ENCODE data around the gene PARK7.

Gene PARK7

DNA sequence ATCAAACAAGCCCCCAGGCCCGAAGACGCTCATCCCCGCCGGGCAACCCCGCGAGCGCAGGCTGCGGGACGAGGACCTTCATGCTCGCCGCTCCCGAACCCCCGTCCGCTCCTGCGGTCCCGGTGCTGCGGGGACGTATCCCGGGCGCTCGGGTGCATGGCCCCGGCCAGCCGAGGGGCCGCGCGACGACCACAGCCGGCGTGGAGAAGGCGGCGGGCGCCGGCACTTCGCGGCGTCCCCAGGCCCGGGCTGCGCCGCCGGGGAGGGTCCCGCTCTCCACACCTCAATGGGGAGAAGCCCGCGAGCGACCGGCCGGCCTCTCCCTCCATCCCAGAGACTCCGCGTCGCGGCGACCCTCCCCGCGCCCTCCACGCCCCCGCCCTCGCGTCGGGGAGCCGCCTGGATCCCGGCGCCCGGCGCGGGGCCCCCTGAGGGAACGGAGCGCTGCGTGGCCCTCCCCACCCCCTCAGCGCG is 64.2 kb downstream of the PARK7 start:
- Mint-ChIP-seq H3K4me1 (peaks cover 67% of the 10 kb centered on the region), H3K27me3 (ENCODE audit: low read depth, poor library complexity) (peaks cover 10% of the 10 kb centered on the region)

GRCh38 chr1:8026153-8026975 is 64.9 kb downstream of the PARK7 start, which contains the start of gene ERRFI1:
ERRFI1 (minus strand) TSS chr1:8026309; CDS start chr1:8015619, 10,690 bp downstream.
- Mint-ChIP-seq H3K4me1 (peaks cover 61% of the 10 kb centered on the region), H3K4me3 (peak within 1 kb of the TSS; percentile 92), H3K27me3 (ENCODE audit: low read depth, poor library complexity) (peaks cover 10% of the 10 kb centered on the region), H3K27ac (peak within 1 kb of the TSS; percentile 52), H3K9me3 (no peaks in the 10 kb centered on the region), H3K36me3 (ENCODE audit: low read depth) (no peaks in the 10 kb centered on the region)
- TF ChIP-seq, protein P1, sequence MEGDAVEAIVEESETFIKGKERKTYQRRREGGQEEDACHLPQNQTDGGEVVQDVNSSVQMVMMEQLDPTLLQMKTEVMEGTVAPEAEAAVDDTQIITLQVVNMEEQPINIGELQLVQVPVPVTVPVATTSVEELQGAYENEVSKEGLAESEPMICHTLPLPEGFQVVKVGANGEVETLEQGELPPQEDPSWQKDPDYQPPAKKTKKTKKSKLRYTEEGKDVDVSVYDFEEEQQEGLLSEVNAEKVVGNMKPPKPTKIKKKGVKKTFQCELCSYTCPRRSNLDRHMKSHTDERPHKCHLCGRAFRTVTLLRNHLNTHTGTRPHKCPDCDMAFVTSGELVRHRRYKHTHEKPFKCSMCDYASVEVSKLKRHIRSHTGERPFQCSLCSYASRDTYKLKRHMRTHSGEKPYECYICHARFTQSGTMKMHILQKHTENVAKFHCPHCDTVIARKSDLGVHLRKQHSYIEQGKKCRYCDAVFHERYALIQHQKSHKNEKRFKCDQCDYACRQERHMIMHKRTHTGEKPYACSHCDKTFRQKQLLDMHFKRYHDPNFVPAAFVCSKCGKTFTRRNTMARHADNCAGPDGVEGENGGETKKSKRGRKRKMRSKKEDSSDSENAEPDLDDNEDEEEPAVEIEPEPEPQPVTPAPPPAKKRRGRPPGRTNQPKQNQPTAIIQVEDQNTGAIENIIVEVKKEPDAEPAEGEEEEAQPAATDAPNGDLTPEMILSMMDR (IDR thresholded peaks at IDR 0.05), result no peak
- peak; percentile 97 for DNase-seq

More for the DNA sequence above, 64.2 kb downstream of the PARK7 start:
- Mint-ChIP-seq H3K9me3 (no peaks in the 10 kb centered on the region), H3K36me3 (ENCODE audit: low read depth) (no peaks in the 10 kb centered on the region), H3K4me3 (peak overlapping the region; percentile 92), H3K27ac (peak overlapping the region; percentile 30)
- TF ChIP-seq, protein P1 (IDR thresholded peaks at IDR 0.05), result no peak
- no peak for DNase-seq

- DNase-seq, result peak; percentile 19
- Mint-ChIP-seq H3K4me3 (peak overlapping the region; percentile 85), H3K27me3 (ENCODE audit: low read depth, poor library complexity) (peaks cover 10% of the 10 kb centered on the region), H3K27ac (peak overlapping the region; percentile 52), H3K9me3 (no peaks in the 10 kb centered on the region), H3K4me1 (peaks cover 55% of the 10 kb centered on the region), H3K36me3 (ENCODE audit: low read depth) (no peaks in the 10 kb centered on the region)
- TF ChIP-seq, protein P1 (IDR thresholded peaks at IDR 0.05), result no peak
Measured at GRCh38 chr1:8026976-8027747, 65.7 kb downstream of the PARK7 start.

- peak overlapping the region; percentile 32 for H3K27ac Mint-ChIP-seq
- no peaks in the 10 kb centered on the region for H3K9me3 Mint-ChIP-seq
- H3K27me3 Mint-ChIP-seq (ENCODE audit: low read depth, poor library complexity), result peaks cover 10% of the 10 kb centered on the region
- TF ChIP-seq, protein P1 (IDR thresholded peaks at IDR 0.05), result no peak
- H3K4me3 Mint-ChIP-seq, result peak overlapping the region; percentile 85
- H3K4me1 Mint-ChIP-seq, result peaks cover 48% of the 10 kb centered on the region
- DNase-seq, result no peak
- no peaks in the 10 kb centered on the region for H3K36me3 Mint-ChIP-seq (ENCODE audit: low read depth)
Measured at GRCh38 chr1:8027748-8028570, 66.4 kb downstream of the PARK7 start.

DNA sequence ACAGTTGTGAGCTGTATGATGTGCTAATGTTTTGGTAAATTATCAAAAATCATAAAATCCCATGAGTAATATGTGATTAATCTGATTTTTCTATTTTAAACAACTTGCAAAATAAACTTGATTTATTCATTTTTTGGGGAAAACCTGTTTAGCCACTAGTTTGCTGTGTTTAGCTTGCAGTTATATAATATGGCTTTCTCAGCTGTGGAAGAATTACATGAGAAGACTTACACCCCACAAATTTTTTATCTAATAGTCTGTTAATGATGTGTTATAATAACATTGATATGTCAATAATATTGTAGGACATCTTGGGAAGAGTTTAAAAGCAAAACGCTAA is 67.0 kb downstream of the PARK7 start:
- no peaks in the 10 kb centered on the region for H3K36me3 Mint-ChIP-seq (ENCODE audit: low read depth)
- DNase-seq, result no peak
- H3K27ac Mint-ChIP-seq, result no peak overlapping the region
- peaks cover 10% of the 10 kb centered on the region for H3K27me3 Mint-ChIP-seq (ENCODE audit: low read depth, poor library complexity)
- no peaks in the 10 kb centered on the region for H3K9me3 Mint-ChIP-seq
- H3K4me3 Mint-ChIP-seq, result no peak overlapping the region
- H3K4me1 Mint-ChIP-seq, result peaks cover 46% of the 10 kb centered on the region
- TF ChIP-seq, protein P1 (IDR thresholded peaks at IDR 0.05), result no peak

All from nephron progenitor cell (in vitro differentiated cells).